Islet precursor cell (in vitro differentiated cells): ENCODE measurements around the gene MAGEB4.
"Not testable (repeated sequence)": the region's sequence is repeated elsewhere in the genome, so short reads cannot be mapped to it uniquely, and the experiment has no call there.

Experiments used
- DNase-seq: peaks from one replicate; pipeline ENCODE4 v3.0.0-alpha.2; 2018

MAGEB4 gene

GRCh38 chrX:30241724-30242415 is at the start of gene MAGEB4:
TSS of gene MAGEB4 (plus strand) at chrX:30242000. CDS start at chrX:30242136, 136 bp downstream.
- DNase-seq = peak; percentile 60

- not testable (repeated sequence) for DNase-seq
These were observed 47.9 kb upstream of the MAGEB4 start for GRCh38 chrX:30193910-30194309.

GRCh38 chrX:30196322-30196721 is 45.5 kb upstream of the MAGEB4 start:
- no peak for DNase-seq

GRCh38 chrX:30212172-30212571 is 29.6 kb upstream of the MAGEB4 start:
- DNase-seq = no peak

GRCh38 chrX:30215357-30215843 is 26.4 kb upstream of the MAGEB4 start, which contains the start of gene MAGEB2:
TSS of gene MAGEB2 (plus strand) at chrX:30215563. CDS start at chrX:30218581, 3,018 bp downstream.
- DNase-seq = no peak

GRCh38 chrX:30217465-30217864 is 24.3 kb upstream of the MAGEB4 start:
- DNase-seq = no peak

- DNase-seq = no peak
These were observed 22.4 kb upstream of the MAGEB4 start for GRCh38 chrX:30219372-30219771.

GRCh38 chrX:30220661-30221060 is 21.1 kb upstream of the MAGEB4 start:
- no peak for DNase-seq

- no peak for DNase-seq
These were observed 17.3 kb upstream of the MAGEB4 start for GRCh38 chrX:30224536-30224935.

- no peak for DNase-seq
These were observed 13.3 kb upstream of the MAGEB4 start for GRCh38 chrX:30228526-30228925.

- DNase-seq = peak; percentile 62
These were observed 11.4 kb upstream of the MAGEB4 start, which contains the start of gene MAGEB3 for GRCh38 chrX:30230395-30230794. TSS of gene MAGEB3 (plus strand) at chrX:30230657. CDS start at chrX:30235925, 5,268 bp downstream.

- no peak for DNase-seq
These were observed 5.1 kb downstream of the MAGEB4 start, which contains the start of gene MAGEB1 for GRCh38 chrX:30246769-30247489. TSS of gene MAGEB1 (plus strand) at chrX:30247146. CDS start at chrX:30250494, 3,348 bp downstream.

- no peak for DNase-seq
These were observed 7.1 kb downstream of the MAGEB4 start for GRCh38 chrX:30248854-30249253.

GRCh38 chrX:30253257-30253656 is 11.5 kb downstream of the MAGEB4 start:
- DNase-seq = no peak

GRCh38 chrX:30259927-30260326 is 18.1 kb downstream of the MAGEB4 start:
- DNase-seq = no peak

- no peak for DNase-seq
These were observed 19.2 kb downstream of the MAGEB4 start for GRCh38 chrX:30261012-30261411.

- no peak for DNase-seq
These were observed 21.0 kb downstream of the MAGEB4 start for GRCh38 chrX:30262763-30263162.

- no peak for DNase-seq
These were observed 28.8 kb downstream of the MAGEB4 start for GRCh38 chrX:30270639-30271038.

- no peak for DNase-seq
These were observed 33.7 kb downstream of the MAGEB4 start for GRCh38 chrX:30275498-30275897.

GRCh38 chrX:30278365-30278764 is 36.6 kb downstream of the MAGEB4 start:
- no peak for DNase-seq

- no peak for DNase-seq
These were observed 38.6 kb downstream of the MAGEB4 start for GRCh38 chrX:30280428-30280827.

GRCh38 chrX:30282527-30282926 is 40.7 kb downstream of the MAGEB4 start:
- no peak for DNase-seq

- peak; percentile 56 for DNase-seq
These were observed 41.8 kb downstream of the MAGEB4 start for GRCh38 chrX:30283456-30284200.
